WTC11 (cell line): ENCODE results near the gene CDK5RAP2.

Experiments
- CREM ChIP-seq: sonication (generic); formaldehyde crosslinking; IDR thresholded peaks from 2 replicates; pipeline ENCODE4 v1.8.1; 2022; ENCODE audit warnings: mild to moderate bottlenecking, missing genetic modification reagents, moderate library complexity
- FOXJ3 ChIP-seq: sonication (generic); formaldehyde crosslinking; IDR thresholded peaks from 2 replicates; pipeline ENCODE4 v1.9.0; 2021; ENCODE audit warnings: missing genetic modification reagents, mild to moderate bottlenecking, borderline replicate concordance
- MXD4 ChIP-seq: fragments of 250-450 bp; sonication (Bioruptor Pico); IDR thresholded peaks from 2 replicates; pipeline ENCODE4 v1.8.0; 2021; ENCODE audit warnings: mild to moderate bottlenecking, moderate library complexity, borderline replicate concordance
- NR3C1 ChIP-seq: sonication (generic); formaldehyde crosslinking; conservative IDR thresholded peaks from 2 replicates; pipeline ENCODE4 v1.8.1; 2023; ENCODE audit warnings: low read depth, mild to moderate bottlenecking, missing genetic modification reagents
- RORB ChIP-seq: fragments of 250-450 bp; sonication (Bioruptor Pico); IDR thresholded peaks from 2 replicates; pipeline ENCODE4 v1.9.0; 2021; ENCODE audit warnings: mild to moderate bottlenecking
- ZNF423 ChIP-seq: fragments of 250-450 bp; sonication (Bioruptor Pico); IDR thresholded peaks from 2 replicates; pipeline ENCODE4 v2.1.2; 2022; ENCODE audit warnings: mild to moderate bottlenecking, moderate library complexity
- ZSCAN18 ChIP-seq: fragments of 250-450 bp; sonication (Bioruptor Pico); IDR thresholded peaks from 2 replicates; pipeline ENCODE4 v2.1.2; 2022; ENCODE audit warnings: mild to moderate bottlenecking, moderate library complexity
- TF ChIP-seq, protein P1 (sequence below): fragments of 200-600 bp; IDR thresholded peaks from 2 replicates; pipeline ENCODE4 v1.8.0; 2022; ENCODE audit warnings: antibody characterized with exemption
- TF ChIP-seq, protein P2 (sequence below): sonication (generic); formaldehyde crosslinking; IDR thresholded peaks from 2 replicates; pipeline ENCODE4 v1.8.0; 2022; ENCODE audit warnings: mild to moderate bottlenecking, missing genetic modification reagents

GRCh38 chr9:120513825-120514396, 66.1 kb downstream of the CDK5RAP2 start:
- TF ChIP-seq, protein P1, sequence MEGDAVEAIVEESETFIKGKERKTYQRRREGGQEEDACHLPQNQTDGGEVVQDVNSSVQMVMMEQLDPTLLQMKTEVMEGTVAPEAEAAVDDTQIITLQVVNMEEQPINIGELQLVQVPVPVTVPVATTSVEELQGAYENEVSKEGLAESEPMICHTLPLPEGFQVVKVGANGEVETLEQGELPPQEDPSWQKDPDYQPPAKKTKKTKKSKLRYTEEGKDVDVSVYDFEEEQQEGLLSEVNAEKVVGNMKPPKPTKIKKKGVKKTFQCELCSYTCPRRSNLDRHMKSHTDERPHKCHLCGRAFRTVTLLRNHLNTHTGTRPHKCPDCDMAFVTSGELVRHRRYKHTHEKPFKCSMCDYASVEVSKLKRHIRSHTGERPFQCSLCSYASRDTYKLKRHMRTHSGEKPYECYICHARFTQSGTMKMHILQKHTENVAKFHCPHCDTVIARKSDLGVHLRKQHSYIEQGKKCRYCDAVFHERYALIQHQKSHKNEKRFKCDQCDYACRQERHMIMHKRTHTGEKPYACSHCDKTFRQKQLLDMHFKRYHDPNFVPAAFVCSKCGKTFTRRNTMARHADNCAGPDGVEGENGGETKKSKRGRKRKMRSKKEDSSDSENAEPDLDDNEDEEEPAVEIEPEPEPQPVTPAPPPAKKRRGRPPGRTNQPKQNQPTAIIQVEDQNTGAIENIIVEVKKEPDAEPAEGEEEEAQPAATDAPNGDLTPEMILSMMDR: no peak
- TF ChIP-seq CREM (CRISPR knock-in tag): no peak
- no peak for TF ChIP-seq ZSCAN18 (CRISPR knock-in tag)
- TF ChIP-seq FOXJ3: no peak
- no peak for TF ChIP-seq ZNF423 (CRISPR knock-in tag)
- TF ChIP-seq NR3C1: no peak
- no peak for TF ChIP-seq MXD4
- TF ChIP-seq, protein P2, sequence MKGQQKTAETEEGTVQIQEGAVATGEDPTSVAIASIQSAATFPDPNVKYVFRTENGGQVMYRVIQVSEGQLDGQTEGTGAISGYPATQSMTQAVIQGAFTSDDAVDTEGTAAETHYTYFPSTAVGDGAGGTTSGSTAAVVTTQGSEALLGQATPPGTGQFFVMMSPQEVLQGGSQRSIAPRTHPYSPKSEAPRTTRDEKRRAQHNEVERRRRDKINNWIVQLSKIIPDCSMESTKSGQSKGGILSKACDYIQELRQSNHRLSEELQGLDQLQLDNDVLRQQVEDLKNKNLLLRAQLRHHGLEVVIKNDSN (CRISPR knock-in tag): no peak
- TF ChIP-seq RORB (CRISPR knock-in tag): no peak
